Body of pancreas (tissue), 4 donors: Measurements from ENCODE around the gene SPATA6. TPM values are rescaled to one million over a fixed set of nuclear protein-coding genes. Genes with fewer than 3 reads are reported as not detected.

Experiments
- ATAC-seq: fragments of 150-250 bp; one replicate; pipeline ENCODE4 v1.9.1; 2016
- DNase-seq, 4 donors: peaks; one replicate each; pipeline ENCODE4 v3.0.0-alpha.2; 2019
- H3K27ac ChIP-seq, 4 donors: fragments of 200-600 bp; sonication (generic); 1 replicate in 3 of 4; 2 replicates in 1 of 4; pipeline versions ENCODE4 v1.5.1 to v1.6.1; 2016 to 2019; ENCODE audit warnings: mild to moderate bottlenecking in 1 of 4, mixed read lengths in 1 of 4, moderate library complexity in 1 of 4
- H3K27me3 ChIP-seq, 2 donors: fragments of 200-600 bp; sonication (generic); one replicate each; pipeline ENCODE4 v1.6.0; 2016; ENCODE audit warnings: mild to moderate bottlenecking in 1 of 2
- H3K36me3 ChIP-seq, 2 donors: fragments of 200-600 bp; sonication (generic); replicated peaks in 1 of 2; 2 replicates each; pipeline ENCODE4 v1.5.1; 2016; ENCODE audit warnings: low read depth in 2 of 2; ENCODE audit not compliant: insufficient read depth in 1 of 2
- H3K4me1 ChIP-seq: fragments of 200-600 bp; sonication (generic); one replicate; pipeline ENCODE4 v1.6.0; 2016
- H3K4me3 ChIP-seq, 2 donors: fragments of 200-600 bp; sonication (generic); 1 replicate in 1 of 2; 2 replicates in 1 of 2; pipeline ENCODE4 v1.5.1; 2016 to 2019
- H3K9me3 ChIP-seq, 3 donors: fragments of 200-600 bp; sonication (generic); 1 replicate in 2 of 3; 2 replicates in 1 of 3; pipeline ENCODE4 v1.5.1; 2016
- POLR2A ChIP-seq, 3 donors: fragments of 450-650 bp; IDR thresholded peaks; one replicate each; pipeline ENCODE4 v1.6.1; 2016; ENCODE audit warnings: antibody characterized with exemption in 3 of 3, mild to moderate bottlenecking in 2 of 3
- whole genome bisulfite sequencing, 2 donors: methylation state at CpG; one replicate each; pipeline ENCODE4 v1.1.5; 2017; 5-methylcytosine and 5-hydroxymethylcytosine counted together
- intact Hi-C: fragments of 100-400 bp; cut with DNase I; formaldehyde crosslinking; loops from one replicate; pipeline ENCODE4 v1.15.1; 2023
- small RNA-seq: library from RNA; depleted of rRNA; stranded (forward); fragments of <200 nt; gene quantifications from one replicate; pipeline ENCODE3, GENCODE V24; 2016
- total RNA-seq, 2 donors: library from RNA; depleted of rRNA; stranded (reverse); fragments of >200 nt; gene quantifications; one replicate each; pipeline ENCODE4 v1.1.0, GENCODE V29; 2016
- TF ChIP-seq, protein P1 (sequence below), 7 experiments: fragments of 450-650 bp in 4 of 7; fragments of 200-600 bp in 3 of 7; sonication (generic) in 3 of 7; IDR thresholded peaks; one replicate each; pipeline ENCODE4 v1.5.1; 2016 to 2019; ENCODE audit warnings: antibody characterized with exemption in 7 of 7

The SPATA6 gene
- total RNA-seq, 2 donors from 2014 or later = 5.3 to 15.8 TPM

DNA sequence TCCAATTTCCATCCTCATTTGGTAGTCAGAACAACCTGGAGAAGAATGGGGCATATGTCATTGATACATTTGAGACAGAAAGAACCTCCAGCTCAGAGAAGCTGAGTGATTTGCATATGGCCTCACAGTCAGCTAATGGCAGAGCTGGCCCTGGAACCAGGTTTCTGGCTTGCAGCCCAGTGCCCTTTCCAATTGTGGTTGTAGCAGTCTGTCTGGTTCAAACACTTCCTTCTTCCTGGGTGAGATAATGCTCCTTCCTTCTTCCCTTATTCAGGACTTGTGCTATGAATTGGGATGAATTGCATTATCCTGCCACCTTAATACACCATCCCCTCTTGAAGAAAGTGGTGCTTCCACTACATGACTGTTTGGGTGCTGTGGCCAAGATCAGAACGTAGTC lies 225.3 kb downstream of the SPATA6 start:
- no peaks in the 10 kb centered on the region for H3K9me3 ChIP-seq
- TF ChIP-seq POLR2A (IDR thresholded peaks at IDR 0.05) = no peak
- TF ChIP-seq, protein P1, sequence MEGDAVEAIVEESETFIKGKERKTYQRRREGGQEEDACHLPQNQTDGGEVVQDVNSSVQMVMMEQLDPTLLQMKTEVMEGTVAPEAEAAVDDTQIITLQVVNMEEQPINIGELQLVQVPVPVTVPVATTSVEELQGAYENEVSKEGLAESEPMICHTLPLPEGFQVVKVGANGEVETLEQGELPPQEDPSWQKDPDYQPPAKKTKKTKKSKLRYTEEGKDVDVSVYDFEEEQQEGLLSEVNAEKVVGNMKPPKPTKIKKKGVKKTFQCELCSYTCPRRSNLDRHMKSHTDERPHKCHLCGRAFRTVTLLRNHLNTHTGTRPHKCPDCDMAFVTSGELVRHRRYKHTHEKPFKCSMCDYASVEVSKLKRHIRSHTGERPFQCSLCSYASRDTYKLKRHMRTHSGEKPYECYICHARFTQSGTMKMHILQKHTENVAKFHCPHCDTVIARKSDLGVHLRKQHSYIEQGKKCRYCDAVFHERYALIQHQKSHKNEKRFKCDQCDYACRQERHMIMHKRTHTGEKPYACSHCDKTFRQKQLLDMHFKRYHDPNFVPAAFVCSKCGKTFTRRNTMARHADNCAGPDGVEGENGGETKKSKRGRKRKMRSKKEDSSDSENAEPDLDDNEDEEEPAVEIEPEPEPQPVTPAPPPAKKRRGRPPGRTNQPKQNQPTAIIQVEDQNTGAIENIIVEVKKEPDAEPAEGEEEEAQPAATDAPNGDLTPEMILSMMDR (IDR thresholded peaks at IDR 0.05) = no peak
- no peak overlapping the region for H3K4me3 ChIP-seq
- intact Hi-C loops = no loop called here
- WGBS, 2 donors = 53 to 64% methylated on average over 1 of the region's 1 CpG
- H3K36me3 ChIP-seq = no peaks in the 10 kb centered on the region
- H3K27ac ChIP-seq = peak overlapping the region in 2 of 4 donors; percentile 14 to 23
- peak; percentile 52 to 76 (median 66) for DNase-seq
- ATAC-seq = peak; percentile 81
- no peaks in the 10 kb centered on the region for H3K27me3 ChIP-seq
- peaks cover 8% of the 10 kb centered on the region for H3K4me1 ChIP-seq

Small RNAs within 50 kb of the gene (small RNA-seq; reads per million reads assigned to genes)
- not detected for gene RNU4-61P
- gene RNU6-723P = not detected

Other genes starting within 250 kb of the SPATA6 start
- 1 to 10 TPM; 3.3 to 5.2 TPM for gene SLC5A9, start 249.5 kb downstream of the SPATA6 start, total RNA-seq